ENCODE results near the gene DHRS2.
"Not testable (repeated sequence)": the region's sequence is repeated elsewhere in the genome, so short reads cannot be mapped to it uniquely, and the experiment has no call there.

Gene DHRS2

DNA sequence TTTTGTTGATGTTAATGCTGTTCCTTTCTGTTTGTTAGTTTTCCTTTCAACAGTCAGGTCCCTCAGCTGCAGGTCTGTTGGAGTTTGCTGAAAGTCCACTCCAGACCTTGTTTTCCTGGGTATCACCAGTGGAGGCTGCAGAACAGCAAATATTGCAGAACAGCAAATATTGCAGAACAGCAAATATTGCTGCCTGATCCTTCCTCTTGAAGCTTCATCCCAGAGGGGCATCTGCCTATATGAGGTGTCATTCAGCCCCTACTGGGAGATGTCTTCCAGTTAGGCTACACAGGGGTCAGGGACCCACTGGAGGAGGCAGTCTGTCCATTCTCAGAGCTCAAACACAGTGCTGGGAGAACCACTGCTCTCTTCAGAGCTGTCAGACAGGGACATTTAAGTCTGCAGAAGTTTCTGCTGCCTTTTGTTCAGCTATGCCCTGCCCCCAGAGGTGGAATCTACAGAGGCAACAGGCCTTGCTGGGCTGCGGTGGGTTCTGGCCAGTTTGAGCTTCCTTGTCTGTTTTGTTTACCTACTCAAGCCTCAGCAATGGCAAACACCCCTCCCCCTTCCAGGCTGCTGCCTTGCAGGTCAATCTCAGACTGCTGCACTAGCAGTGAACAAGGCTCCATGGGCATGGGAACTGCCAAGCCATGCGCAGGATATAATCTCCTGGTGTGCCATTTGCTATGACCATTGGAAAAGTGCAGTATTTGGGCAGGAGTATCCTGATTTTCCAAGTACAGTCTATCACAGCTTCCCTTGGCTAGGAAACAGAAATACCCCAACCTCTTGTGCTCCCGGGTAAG, 53.7 kb downstream of the DHRS2 start:
- H3K27me3 ChIP-seq (replicated peaks in 2 of 5; ENCODE audit: control insufficient read depth in 4 of 5, insufficient read depth in 5 of 5, low read length in 4 of 5); H3K27ac ChIP-seq (ENCODE audit: insufficient read depth in 1 of 2, low read depth in 1 of 2, low read length in 2 of 2, poor library complexity in 1 of 2, severe bottlenecking in 2 of 2); H3K9me3 ChIP-seq (ENCODE audit: control extremely low read depth in 1 of 5, control insufficient read depth in 4 of 5, insufficient read depth in 2 of 5, low read depth in 1 of 5, low read length in 4 of 5); DNase-seq; H3K4me3 ChIP-seq (ENCODE audit: control insufficient read depth in 1 of 7, extremely low read depth in 1 of 7, insufficient read depth in 4 of 7, low read depth in 2 of 7, low read length in 6 of 7); POLR2A ChIA-PET; H3K36me3 ChIP-seq (ENCODE audit: control insufficient read depth in 4 of 4, insufficient read depth in 4 of 4, low read length in 3 of 4): not testable (repeated sequence)
- CTCF ChIA-PET: interaction anchor here (1.0 to 1.2 kb wide), 2 partner anchors 20 to 74 kb away, joined by 3 to 4 read pairs; no protein-coding TSS in a partner anchor
- 100% methylated on average over 2 of the region's 3 CpGs for WGBS (ENCODE audit: insufficient coverage)
- H3K4me1 ChIP-seq (ENCODE audit: control extremely low read depth in 1 of 4, control insufficient read depth in 4 of 4, insufficient read depth in 4 of 4, low read length in 3 of 4): peaks cover under 1 to 11% (median 9%) of the 10 kb centered on the region in 4 experiments

DNA sequence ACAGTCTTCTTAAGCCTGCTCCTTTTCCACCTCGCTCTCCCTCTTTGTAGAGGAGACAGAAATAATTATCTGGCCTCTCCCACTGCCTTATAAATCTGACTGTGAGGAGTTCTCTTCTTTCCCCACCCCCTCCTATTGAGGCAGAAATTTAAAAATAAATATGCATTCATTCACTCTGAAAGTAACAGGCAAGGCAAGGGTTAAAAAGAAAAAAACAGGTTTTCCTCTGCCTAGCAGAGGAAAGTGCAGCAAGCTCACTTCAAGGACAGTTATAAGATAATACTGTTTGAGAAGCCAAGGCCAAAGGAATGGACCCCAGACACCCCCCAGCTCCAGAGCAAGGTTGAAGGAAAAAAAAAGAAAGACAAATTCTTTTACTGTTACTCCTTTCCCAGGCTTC, 56.3 kb downstream of the DHRS2 start:
- no peak for DNase-seq
- peaks cover 0 to 7% (median 0%) of the 10 kb centered on the region in 5 experiments for H3K9me3 ChIP-seq (ENCODE audit: control extremely low read depth in 1 of 5, control insufficient read depth in 4 of 5, insufficient read depth in 2 of 5, low read depth in 1 of 5, low read length in 4 of 5)
- ChIA-PET POLR2A (no interaction called here), CTCF (interaction anchor here (1.1 to 2.0 kb wide), 3 partner anchors 25 to 218 kb away, joined by 3 to 5 read pairs (median 4); no protein-coding TSS in a partner anchor)
- H3K36me3 ChIP-seq (ENCODE audit: control insufficient read depth in 4 of 4, insufficient read depth in 4 of 4, low read length in 3 of 4): no peaks in the 10 kb centered on the region
- peaks cover 8 to 35% (median 25%) of the 10 kb centered on the region in 4 experiments for H3K4me1 ChIP-seq (ENCODE audit: control extremely low read depth in 1 of 4, control insufficient read depth in 4 of 4, insufficient read depth in 4 of 4, low read length in 3 of 4)
- WGBS (ENCODE audit: insufficient coverage): no CpG with 5 or more reads among the region's 1 CpG
- no peaks in the 10 kb centered on the region for H3K27me3 ChIP-seq (replicated peaks in 2 of 5; ENCODE audit: control insufficient read depth in 4 of 5, insufficient read depth in 5 of 5, low read length in 4 of 5)
- H3K27ac ChIP-seq (ENCODE audit: insufficient read depth in 1 of 2, low read depth in 1 of 2, low read length in 2 of 2, poor library complexity in 1 of 2, severe bottlenecking in 2 of 2): no peak overlapping the region
- H3K4me3 ChIP-seq (ENCODE audit: control insufficient read depth in 1 of 7, extremely low read depth in 1 of 7, insufficient read depth in 4 of 7, low read depth in 2 of 7, low read length in 6 of 7): no peak overlapping the region

DNA sequence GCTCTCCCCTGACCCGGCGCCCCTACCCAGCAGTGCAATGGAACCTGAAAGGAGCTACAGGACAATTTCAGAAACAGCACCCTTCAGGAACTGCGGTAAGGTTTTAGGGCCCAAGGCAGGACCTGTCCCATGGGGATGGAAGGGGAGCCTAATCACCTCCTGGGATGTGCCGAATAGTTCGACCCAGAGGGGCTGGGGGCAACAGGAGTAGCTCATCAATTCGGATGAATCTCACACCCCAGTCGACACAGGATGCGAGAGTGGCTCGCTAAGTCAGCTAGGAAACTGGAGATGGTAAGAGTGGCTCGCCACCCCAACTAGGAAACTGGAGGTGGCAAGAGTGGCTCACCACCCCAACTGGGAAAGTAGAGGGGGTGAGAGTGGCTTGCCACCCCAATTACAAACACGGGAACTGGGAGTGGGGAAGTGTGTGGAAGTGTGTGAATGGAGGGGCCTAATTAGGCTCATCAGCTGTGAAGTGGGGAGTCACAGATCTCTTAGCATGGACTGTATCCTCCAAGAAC, 57.1 kb downstream of the DHRS2 start:
- Histone ChIP-seq H3K27me3 (replicated peaks in 2 of 5; ENCODE audit: control insufficient read depth in 4 of 5, insufficient read depth in 5 of 5, low read length in 4 of 5) (no peaks in the 10 kb centered on the region), H3K4me3 (ENCODE audit: control insufficient read depth in 1 of 7, extremely low read depth in 1 of 7, insufficient read depth in 4 of 7, low read depth in 2 of 7, low read length in 6 of 7) (no peak overlapping the region), H3K36me3 (ENCODE audit: control insufficient read depth in 4 of 4, insufficient read depth in 4 of 4, low read length in 3 of 4) (no peaks in the 10 kb centered on the region), H3K9me3 (ENCODE audit: control extremely low read depth in 1 of 5, control insufficient read depth in 4 of 5, insufficient read depth in 2 of 5, low read depth in 1 of 5, low read length in 4 of 5) (peaks cover 0 to 7% (median 0%) of the 10 kb centered on the region in 5 experiments), H3K27ac (ENCODE audit: insufficient read depth in 1 of 2, low read depth in 1 of 2, low read length in 2 of 2, poor library complexity in 1 of 2, severe bottlenecking in 2 of 2) (no peak overlapping the region), H3K4me1 (ENCODE audit: control extremely low read depth in 1 of 4, control insufficient read depth in 4 of 4, insufficient read depth in 4 of 4, low read length in 3 of 4) (peaks cover 8 to 43% (median 28%) of the 10 kb centered on the region in 4 experiments)
- DNase-seq: no peak
- ChIA-PET POLR2A (no interaction called here), CTCF (interaction anchor here (1.1 to 1.8 kb wide), 2 partner anchors 26 to 34 kb away, joined by 3 to 5 read pairs; no protein-coding TSS in a partner anchor)
- WGBS (ENCODE audit: insufficient coverage): 97% methylated on average over 11 of the region's 11 CpGs

DNA sequence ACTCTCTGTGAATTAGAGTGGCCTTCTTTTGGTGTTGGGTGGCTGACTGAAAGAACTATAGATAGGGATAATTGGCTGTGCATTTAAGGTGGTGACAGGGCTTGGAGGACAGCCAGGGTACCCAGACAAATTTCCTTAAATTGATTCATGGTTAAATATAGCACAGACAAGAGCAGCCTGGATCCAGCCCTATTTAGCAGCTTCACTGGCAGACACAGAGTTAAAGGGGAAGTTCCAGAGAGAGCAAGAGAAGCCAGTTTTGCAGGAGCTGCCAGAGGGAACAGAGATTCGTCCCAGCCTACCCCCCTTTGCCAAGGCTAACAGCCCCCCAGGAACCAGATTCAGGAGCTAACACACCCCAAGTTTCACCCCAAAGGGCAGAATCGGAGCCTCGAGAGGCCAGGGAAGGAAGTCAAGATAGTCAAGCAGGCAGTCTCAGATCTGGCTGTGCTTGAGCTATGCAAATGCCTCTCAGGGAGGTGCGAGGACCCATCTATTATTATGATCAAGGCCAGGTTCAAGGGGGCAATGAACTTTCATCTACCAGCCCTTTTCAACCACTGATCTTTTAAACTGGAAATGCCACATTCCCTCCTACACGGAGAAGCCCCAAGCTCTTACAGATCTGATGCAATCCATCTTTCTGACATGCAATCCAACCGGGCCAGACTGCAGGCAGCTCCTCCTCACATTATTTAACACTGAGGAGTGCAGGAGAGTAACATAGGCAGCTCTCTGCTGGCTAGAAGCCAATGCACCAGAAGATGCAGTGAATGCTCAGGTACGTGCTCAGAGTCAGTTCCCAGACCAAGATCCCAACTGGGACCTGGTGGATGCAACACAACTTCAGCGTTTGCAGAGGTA, 58.2 kb downstream of the DHRS2 start:
- DNase-seq: peak in 2 of 3 donors; percentile 6 to 7
- ChIA-PET CTCF (interaction anchor here (1.0 to 1.8 kb wide), 3 partner anchors 27 to 236 kb away, joined by 3 to 5 read pairs (median 5); no protein-coding TSS in a partner anchor), POLR2A (interaction anchor here (0.8 kb wide), 1 partner anchor 8 kb away, joined by 3 read pairs; no protein-coding TSS in a partner anchor)
- WGBS (ENCODE audit: insufficient coverage): 22% methylated on average over 8 of the region's 8 CpGs
- Histone ChIP-seq H3K4me3 (ENCODE audit: control insufficient read depth in 1 of 7, extremely low read depth in 1 of 7, insufficient read depth in 4 of 7, low read depth in 2 of 7, low read length in 6 of 7) (peak overlapping the region in 1 of 7 experiments; percentile 71), H3K4me1 (ENCODE audit: control extremely low read depth in 1 of 4, control insufficient read depth in 4 of 4, insufficient read depth in 4 of 4, low read length in 3 of 4) (peaks cover 8 to 43% (median 28%) of the 10 kb centered on the region in 4 experiments), H3K36me3 (ENCODE audit: control insufficient read depth in 4 of 4, insufficient read depth in 4 of 4, low read length in 3 of 4) (no peaks in the 10 kb centered on the region), H3K9me3 (ENCODE audit: control extremely low read depth in 1 of 5, control insufficient read depth in 4 of 5, insufficient read depth in 2 of 5, low read depth in 1 of 5, low read length in 4 of 5) (peaks cover 0 to 7% (median 0%) of the 10 kb centered on the region in 5 experiments), H3K27me3 (replicated peaks in 2 of 5; ENCODE audit: control insufficient read depth in 4 of 5, insufficient read depth in 5 of 5, low read length in 4 of 5) (no peaks in the 10 kb centered on the region), H3K27ac (ENCODE audit: insufficient read depth in 1 of 2, low read depth in 1 of 2, low read length in 2 of 2, poor library complexity in 1 of 2, severe bottlenecking in 2 of 2) (no peak overlapping the region)
